Measurements from ENCODE around the gene GREM1.

Gene GREM1

GRCh38 chr15:32675466-32675865 is 42.3 kb upstream of the GREM1 start:
- no peak for TF ChIP-seq CTCF (IDR thresholded peaks at IDR 0.05; ENCODE audit: extremely low read depth, insufficient read depth, missing control alignments)
- DNase-seq (ENCODE audit: low spot score) = no peak
- in situ Hi-C loops (cut with MboI; ENCODE audit: low pct_unique_long_range_greater_than_20kb, low sequenced_read_pairs, unreplicated experiment) = no loop called here

GRCh38 chr15:32676169-32676568 is 41.6 kb upstream of the GREM1 start:
- in situ Hi-C loops (cut with MboI; ENCODE audit: low pct_unique_long_range_greater_than_20kb, low sequenced_read_pairs, unreplicated experiment) = no loop called here
- DNase-seq (ENCODE audit: low spot score) = no peak
- no peak for TF ChIP-seq CTCF (IDR thresholded peaks at IDR 0.05; ENCODE audit: extremely low read depth, insufficient read depth, missing control alignments)

- DNase-seq (ENCODE audit: low spot score) = no peak
- in situ Hi-C loops (cut with MboI; ENCODE audit: low pct_unique_long_range_greater_than_20kb, low sequenced_read_pairs, unreplicated experiment) = no loop called here
- TF ChIP-seq CTCF (IDR thresholded peaks at IDR 0.05; ENCODE audit: extremely low read depth, insufficient read depth, missing control alignments) = no peak
These were observed 40.5 kb upstream of the GREM1 start for GRCh38 chr15:32677238-32677750.

- DNase-seq (ENCODE audit: low spot score) = no peak
- in situ Hi-C loops (cut with MboI; ENCODE audit: low pct_unique_long_range_greater_than_20kb, low sequenced_read_pairs, unreplicated experiment) = no loop called here
- no peak for TF ChIP-seq CTCF (IDR thresholded peaks at IDR 0.05; ENCODE audit: extremely low read depth, insufficient read depth, missing control alignments)
These were observed 38.5 kb upstream of the GREM1 start for GRCh38 chr15:32679298-32679690.

- DNase-seq (ENCODE audit: low spot score) = no peak
- in situ Hi-C loops (cut with MboI; ENCODE audit: low pct_unique_long_range_greater_than_20kb, low sequenced_read_pairs, unreplicated experiment) = no loop called here
These were observed 35.2 kb upstream of the GREM1 start for GRCh38 chr15:32682569-32682968.

GRCh38 chr15:32682977-32683630 is 34.7 kb upstream of the GREM1 start:
- in situ Hi-C loops (cut with MboI; ENCODE audit: low pct_unique_long_range_greater_than_20kb, low sequenced_read_pairs, unreplicated experiment) = no loop called here
- DNase-seq (ENCODE audit: low spot score) = no peak
- no peak for TF ChIP-seq CTCF (IDR thresholded peaks at IDR 0.05; ENCODE audit: extremely low read depth, insufficient read depth, missing control alignments)

More at GRCh38 chr15:32682569-32682968, 35.2 kb upstream of the GREM1 start:
- TF ChIP-seq CTCF (IDR thresholded peaks at IDR 0.05; ENCODE audit: extremely low read depth, insufficient read depth, missing control alignments) = no peak
